AG09319 (cell line): Measurements from ENCODE around the gene TEAD2.

ENCODE experiments used
- DNase-seq: peaks from one replicate; pipeline ENCODE4 v3.0.0-alpha.2; 2010; ENCODE audit warnings: low read depth; ENCODE audit errors: extremely low read depth
- TF ChIP-seq, protein P1 (sequence below): IDR thresholded peaks from 2 replicates; pipeline ENCODE4 v1.5.1; 2011; ENCODE audit warnings: low read depth, mild to moderate bottlenecking, inconsistent platforms, low read length, moderate library complexity

TEAD2 gene

DNA sequence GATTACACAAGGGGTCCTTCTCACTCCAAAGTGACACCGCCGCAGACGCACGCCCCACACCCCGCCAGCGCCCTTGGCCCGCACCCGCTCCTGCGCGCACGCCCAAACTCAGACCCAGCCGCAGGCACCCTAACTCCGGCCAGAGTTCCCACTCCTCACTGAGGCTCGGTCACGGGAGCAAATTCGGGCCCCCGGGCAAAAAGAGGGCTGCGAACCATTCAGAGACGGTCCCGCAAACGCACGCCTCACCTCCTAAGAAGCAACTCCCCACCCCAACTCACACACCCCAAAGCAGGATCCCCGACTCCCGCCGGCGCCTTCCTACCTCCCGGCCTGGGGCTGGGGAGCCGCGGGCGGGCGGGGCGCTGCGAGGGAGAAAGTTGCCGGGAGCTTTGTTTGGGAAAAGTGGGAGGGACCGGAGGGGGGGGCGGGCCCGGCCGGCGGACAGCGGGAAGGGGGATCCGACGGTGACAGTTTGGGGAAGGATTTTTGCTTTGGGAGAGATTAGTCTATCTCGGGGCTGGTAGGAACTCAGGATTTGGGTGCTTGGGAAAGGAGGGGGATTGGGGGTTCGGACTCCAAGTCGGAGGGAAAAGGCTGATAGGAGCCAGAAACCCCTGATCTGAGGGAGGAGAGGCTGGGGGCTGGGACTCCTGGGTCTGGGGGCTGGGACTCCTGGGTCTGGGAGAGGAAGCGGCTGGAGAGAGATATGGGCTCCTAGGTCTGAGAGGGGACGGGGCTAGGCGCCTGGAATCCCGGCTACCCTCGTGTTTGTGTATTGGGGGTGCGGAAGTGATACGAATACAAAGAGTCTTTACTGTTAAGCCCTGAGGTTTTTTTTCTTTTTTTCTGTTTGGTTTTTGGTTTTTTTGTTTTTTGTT is at the start of gene TEAD2:
TEAD2 (minus strand) TSS at position 369 of the 881 bp plus-strand sequence. CDS start 2,341 bp downstream, outside the sequence.
- TF ChIP-seq, protein P1, sequence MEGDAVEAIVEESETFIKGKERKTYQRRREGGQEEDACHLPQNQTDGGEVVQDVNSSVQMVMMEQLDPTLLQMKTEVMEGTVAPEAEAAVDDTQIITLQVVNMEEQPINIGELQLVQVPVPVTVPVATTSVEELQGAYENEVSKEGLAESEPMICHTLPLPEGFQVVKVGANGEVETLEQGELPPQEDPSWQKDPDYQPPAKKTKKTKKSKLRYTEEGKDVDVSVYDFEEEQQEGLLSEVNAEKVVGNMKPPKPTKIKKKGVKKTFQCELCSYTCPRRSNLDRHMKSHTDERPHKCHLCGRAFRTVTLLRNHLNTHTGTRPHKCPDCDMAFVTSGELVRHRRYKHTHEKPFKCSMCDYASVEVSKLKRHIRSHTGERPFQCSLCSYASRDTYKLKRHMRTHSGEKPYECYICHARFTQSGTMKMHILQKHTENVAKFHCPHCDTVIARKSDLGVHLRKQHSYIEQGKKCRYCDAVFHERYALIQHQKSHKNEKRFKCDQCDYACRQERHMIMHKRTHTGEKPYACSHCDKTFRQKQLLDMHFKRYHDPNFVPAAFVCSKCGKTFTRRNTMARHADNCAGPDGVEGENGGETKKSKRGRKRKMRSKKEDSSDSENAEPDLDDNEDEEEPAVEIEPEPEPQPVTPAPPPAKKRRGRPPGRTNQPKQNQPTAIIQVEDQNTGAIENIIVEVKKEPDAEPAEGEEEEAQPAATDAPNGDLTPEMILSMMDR = no peak
- no peak for DNase-seq

DNA sequence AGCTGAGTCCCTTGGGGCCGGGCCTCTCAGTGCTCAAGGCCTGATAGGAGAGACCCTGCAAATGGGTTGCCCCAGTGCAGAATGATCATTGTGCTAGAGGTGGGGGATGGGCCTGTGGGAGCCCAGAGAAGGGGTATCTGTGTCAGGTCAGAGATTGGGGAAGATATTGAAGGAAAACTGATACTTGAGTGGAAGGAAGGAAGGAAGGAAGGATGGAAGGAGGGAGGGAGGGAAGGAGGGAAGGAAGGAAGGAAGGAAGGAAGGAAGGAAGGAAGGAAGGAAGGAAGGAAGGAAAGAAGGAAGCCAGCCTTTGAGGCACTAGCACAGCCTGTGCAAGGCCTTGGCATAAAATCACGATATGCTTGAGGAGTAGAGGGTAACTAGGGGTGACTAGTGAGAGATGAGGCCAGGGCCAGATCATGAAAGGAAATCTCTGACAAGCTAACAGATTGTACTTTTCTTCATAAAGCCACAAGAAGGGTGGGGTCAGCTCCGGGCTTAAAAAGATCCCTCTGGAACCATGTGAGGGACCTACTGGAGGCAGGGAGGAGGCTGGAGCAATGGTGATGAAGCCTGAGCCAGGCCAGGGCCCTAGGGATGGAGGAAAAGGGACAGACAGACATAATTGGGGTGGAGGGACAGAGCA is 49.6 kb upstream of the TEAD2 start:
- TF ChIP-seq, protein P1 = no peak
- DNase-seq = no peak

DNA sequence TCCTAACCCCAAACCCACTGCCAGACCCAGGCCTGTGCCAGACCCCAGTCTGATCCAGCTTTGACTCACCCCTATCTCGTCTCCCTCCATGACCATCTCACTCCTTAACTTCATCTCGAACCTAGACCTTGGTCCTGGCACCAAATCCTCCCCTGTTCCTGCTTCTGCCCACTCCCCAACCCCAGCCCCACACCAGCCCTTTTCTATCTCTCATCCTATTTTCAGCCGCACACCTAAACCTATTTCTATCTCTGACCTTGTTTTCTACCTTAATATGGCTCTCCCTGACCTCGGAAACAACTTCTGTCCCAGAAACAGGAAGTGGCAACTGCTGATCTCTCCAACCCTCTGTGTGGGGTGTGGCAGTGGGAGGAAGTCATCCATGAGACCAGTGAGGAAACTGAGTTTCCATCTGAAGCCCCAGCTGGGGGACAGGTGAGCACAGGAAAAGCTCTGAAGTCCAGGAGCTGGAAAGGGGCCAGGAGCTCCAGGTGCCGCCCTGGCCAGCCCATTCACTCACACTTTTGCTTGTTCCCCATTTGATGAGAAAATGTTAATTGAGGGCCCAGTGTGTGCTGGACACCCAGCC is 47.3 kb upstream of the TEAD2 start:
- DNase-seq = no peak
- TF ChIP-seq, protein P1 = no peak

DNA sequence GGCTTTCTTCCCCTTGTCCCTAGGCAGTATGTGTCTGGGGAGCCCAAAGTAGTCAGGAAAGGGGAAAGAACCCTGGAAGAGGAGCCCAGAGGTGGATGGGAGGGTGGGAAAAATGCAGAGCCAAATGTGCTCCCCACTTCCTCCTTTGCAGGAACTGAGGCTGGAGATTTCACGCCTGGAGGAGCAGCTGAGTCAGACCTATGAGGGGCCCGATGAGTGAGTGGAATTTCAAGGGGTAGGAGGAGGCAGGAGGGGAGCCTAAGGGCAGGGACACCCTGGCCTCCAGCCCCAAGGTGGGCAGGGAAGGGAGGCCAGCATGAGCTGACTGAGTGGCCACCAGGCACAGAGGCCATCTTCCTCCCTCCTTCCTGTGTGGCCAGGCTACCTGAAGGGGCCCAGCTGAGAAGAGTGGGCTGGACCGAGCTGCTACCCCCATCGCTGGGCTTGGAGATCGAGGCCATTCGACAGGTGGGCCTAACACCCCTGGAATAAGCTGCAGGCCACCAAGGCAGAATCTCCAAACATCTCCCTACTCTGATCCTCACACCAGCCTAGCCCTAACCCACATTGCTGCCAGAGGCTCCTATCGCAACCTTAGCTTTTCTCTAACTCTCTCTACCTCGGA is 46.7 kb upstream of the TEAD2 start:
- no peak for DNase-seq
- TF ChIP-seq, protein P1 = no peak

DNA sequence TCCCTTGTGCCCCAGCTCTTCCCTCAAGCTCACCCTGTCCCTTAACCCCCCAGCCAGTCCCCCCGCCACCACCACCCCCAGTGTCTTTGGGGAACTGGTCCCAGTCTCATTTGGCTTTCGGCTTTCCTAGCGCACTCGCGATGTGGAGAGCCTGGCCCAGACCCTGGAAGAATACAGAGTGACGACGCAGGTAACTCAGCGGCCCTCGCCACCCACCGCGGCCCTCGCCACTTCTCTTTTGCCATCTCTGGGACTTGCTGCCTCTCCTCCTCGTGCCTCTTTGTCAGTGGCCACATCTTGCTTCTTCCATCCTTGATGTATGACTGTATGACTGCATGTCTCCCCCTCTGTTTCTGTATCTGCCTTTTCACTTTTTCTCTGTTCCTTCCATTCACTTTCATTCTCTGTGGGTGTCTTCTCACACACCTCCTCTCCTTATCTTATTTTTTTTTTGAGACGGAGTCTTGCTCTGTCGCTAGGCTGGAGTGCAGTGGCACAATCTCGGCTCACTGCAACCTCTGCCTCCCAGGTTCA is 45.3 kb upstream of the TEAD2 start:
- DNase-seq = no peak
- TF ChIP-seq, protein P1 = no peak

DNA sequence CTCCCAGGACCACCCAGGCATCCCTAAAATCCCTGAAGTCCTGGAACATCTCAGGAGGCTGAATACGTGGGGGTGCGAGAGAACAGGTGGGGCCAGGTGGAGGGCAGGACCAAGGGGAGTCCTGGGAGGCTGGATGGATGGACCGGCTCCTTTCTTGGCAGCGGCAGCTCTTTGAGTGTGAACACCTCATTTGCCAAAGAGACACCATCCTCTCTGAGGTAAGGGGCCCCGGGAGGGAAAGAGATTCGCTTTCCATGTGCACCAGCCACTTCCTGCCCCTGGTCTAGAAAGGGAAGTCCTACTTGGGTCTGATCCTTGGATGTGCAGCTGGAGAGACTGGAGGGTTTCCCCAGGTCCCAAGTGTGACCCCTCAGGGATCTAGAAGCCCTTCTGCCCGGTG is 44.9 kb upstream of the TEAD2 start:
- TF ChIP-seq, protein P1 = no peak
- DNase-seq = no peak
